H1 (cell line): ENCODE measurements around the gene KRT14.
"Not testable (repeated sequence)": the region's sequence is repeated elsewhere in the genome, so short reads cannot be mapped to it uniquely, and the experiment has no call there.

Experiments
- CHD2 ChIP-seq: IDR thresholded peaks from 2 replicates; pipeline ENCODE4 v1.6.1; 2012; ENCODE audit warnings: low read length, improper control_type of control experiment
- CHD7 ChIP-seq: fragments of 300-600 bp; sonication (generic); IDR thresholded peaks from 2 replicates; pipeline ENCODE4 v1.7.1; 2012; ENCODE audit warnings: low read length, moderate library complexity, mild to moderate bottlenecking, inconsistent platforms; ENCODE audit not compliant: insufficient replicate concordance
- CTCF ChIP-seq, 3 experiments: IDR thresholded peaks; 1 replicate in 2 of 3; 2 replicates in 1 of 3; pipeline versions ENCODE4 v1.5.1 to v1.6.1; 2011; ENCODE audit warnings: low read length in 3 of 3, mild to moderate bottlenecking in 3 of 3, inconsistent platforms in 2 of 3, low read depth in 1 of 3, moderate library complexity in 1 of 3; ENCODE audit not compliant: insufficient read depth in 1 of 3; ENCODE audit errors: control extremely low read depth in 1 of 3
- EZH2 ChIP-seq: fragments of 200-600 bp; sonication (generic); IDR thresholded peaks from 2 replicates; pipeline ENCODE4 v1.7.1; 2012; ENCODE audit warnings: low read depth, mild to moderate bottlenecking, moderate library complexity, low read length, inconsistent platforms; ENCODE audit not compliant: severe bottlenecking
- POLR2AphosphoS5 ChIP-seq: IDR thresholded peaks from 2 replicates; pipeline ENCODE4 v1.6.1; 2011; ENCODE audit warnings: low read depth, low read length
- SIN3A ChIP-seq, 2 experiments: IDR thresholded peaks in 1 of 2; conservative IDR thresholded peaks in 1 of 2; 2 replicates each; pipeline ENCODE4 v1.6.1; 2011 to 2012; ENCODE audit warnings: low read length in 2 of 2, improper control_type of control experiment in 1 of 2, low read depth in 1 of 2, mild to moderate bottlenecking in 1 of 2
- TBP ChIP-seq: IDR thresholded peaks from 2 replicates; pipeline ENCODE4 v1.6.1; 2011; ENCODE audit warnings: low read depth, low read length, improper control_type of control experiment

GRCh38 chr17:41542786-41543185, 43.9 kb downstream of the KRT14 start:
- TF ChIP-seq TBP; CHD2; POLR2AphosphoS5; CHD7; EZH2; CTCF (IDR thresholded peaks at IDR 0.05; ENCODE audit: control extremely low read depth in 1 of 3, insufficient read depth in 1 of 3, low read depth in 1 of 3, low read length in 3 of 3); SIN3A (conservative IDR thresholded peaks at IDR 0.05 in 1 of 2, IDR thresholded peaks at IDR 0.05 in 1 of 2; ENCODE audit: low read depth in 1 of 2, low read length in 2 of 2): not testable (repeated sequence)
